ENCODE results near the gene SPDYE16.
"Not testable (repeated sequence)": the region's sequence is repeated elsewhere in the genome, so short reads cannot be mapped to it uniquely, and the experiment has no call there.

Gene SPDYE16

DNA sequence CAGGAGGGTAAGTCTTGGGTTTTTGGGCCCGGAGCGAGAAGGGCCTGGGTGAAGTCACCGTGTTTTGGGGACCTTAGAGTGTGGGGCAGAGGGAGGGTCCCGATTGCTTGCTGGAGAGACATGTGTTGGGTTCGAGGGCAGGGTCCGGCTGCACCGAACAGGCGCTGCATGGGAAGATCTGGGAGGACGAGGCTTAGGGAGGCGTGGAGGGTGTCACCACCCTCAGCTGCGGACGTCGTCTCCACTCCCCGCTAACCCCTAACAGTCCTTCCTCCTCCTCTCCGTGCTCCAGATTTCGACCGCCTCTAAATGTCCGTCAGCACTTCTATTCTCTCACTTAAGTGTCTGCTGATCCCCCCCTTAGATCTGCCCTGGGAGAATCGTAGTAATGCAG lies 6.8 kb upstream of the SPDYE16 start:
- DNase-seq (ENCODE audit: low read depth) = not testable (repeated sequence)

DNA sequence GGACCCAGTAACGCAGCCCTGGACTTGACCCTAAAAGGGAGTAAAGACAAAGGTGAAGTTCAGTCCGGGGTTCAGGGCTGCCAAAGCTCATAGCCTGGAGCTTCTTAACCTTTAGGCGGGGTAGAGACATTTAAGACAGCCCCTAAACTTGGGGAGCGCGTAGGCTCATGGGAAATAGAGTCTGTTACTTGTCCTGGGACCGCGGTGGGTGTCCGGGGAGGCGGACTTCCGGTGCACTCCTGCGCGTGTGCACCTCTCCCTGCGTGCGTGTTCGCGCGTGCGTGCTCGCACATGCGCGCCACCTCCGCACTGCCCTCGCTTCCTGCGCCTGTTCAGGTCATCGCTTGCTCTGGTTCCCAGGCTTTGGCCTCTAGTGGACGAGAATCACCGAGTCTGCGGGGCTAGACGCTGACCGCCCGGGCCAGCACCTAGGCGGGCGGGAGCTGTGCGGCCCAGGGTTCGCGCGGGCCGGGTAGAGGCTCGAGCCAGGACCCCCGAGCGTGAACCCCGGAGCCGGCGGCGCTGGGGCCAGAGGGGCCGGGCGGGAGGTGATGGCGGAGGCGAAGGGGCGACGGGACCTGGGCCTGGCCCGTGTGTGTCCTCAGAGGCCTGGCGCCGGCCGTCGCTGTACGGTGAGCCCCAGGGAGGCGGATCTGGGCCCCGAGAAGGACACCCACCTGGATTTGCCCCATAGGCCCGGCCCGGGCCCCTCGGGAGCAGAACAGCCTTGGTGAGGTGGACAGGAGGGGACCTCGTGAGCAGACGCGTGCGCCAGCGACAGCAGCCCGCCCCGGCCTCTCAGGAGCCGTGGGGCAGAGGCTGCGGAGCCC lies 6.1 kb upstream of the SPDYE16 start:
- peak; percentile 86 for DNase-seq (ENCODE audit: low read depth)

DNA sequence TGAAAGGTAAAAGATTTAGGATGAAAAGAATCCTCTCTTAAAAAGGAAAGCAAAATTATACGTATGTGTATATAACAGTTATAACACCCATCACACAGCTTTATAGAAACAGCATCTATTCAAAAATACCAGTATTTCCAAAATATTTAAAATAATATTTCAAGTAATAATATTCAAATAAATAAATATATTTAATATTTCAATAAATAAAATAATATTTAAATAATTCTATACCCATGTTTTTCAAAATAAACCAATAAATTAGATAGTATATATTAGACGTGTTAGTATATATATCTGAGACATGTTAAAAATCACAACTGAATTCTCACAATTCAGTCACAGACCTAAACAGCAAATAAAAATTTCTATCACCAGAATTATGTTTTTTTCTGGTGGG lies 11.5 kb downstream of the SPDYE16 start:
- not testable (repeated sequence) for DNase-seq (ENCODE audit: low read depth)

DNA sequence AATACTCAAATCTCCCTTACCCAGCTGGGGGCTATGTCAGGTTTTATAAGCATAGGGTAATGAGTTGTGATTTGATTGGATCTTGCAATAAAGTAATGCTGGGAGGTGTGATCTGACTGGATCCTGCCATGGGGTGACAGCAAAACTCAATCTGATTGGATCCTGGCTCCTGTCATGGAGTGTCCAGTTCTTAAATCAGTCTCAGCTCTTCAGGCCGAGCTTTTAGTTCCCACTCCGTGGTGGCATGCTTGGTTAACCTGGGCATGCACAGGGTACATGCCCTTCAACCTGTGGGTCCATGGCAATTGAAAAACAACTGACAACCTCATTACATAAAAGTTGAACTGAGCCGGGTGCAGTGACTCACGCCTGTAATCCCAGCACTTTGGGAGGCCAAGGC lies 16.9 kb downstream of the SPDYE16 start:
- not testable (repeated sequence) for DNase-seq (ENCODE audit: low read depth)

DNA sequence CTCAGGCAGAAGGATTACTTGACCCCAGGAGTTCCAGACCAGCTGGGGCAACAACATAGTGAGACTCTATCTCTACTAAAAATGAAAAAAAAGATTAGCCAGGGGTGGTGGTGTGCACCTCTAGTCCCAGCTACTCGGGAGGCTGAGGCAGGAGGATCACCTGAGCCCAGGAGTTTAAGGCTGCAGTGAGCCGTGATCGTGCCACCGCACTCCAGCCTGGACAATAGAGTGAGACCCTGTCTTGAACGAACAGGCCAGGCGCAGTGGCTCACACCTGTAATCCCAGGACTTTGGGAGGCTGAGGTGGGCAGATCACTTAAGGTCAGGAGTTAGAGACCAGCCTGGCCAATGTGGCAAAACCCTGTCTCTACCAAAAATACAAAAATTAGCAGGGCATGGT lies 26.2 kb downstream of the SPDYE16 start:
- DNase-seq (ENCODE audit: low read depth) = not testable (repeated sequence)

DNA sequence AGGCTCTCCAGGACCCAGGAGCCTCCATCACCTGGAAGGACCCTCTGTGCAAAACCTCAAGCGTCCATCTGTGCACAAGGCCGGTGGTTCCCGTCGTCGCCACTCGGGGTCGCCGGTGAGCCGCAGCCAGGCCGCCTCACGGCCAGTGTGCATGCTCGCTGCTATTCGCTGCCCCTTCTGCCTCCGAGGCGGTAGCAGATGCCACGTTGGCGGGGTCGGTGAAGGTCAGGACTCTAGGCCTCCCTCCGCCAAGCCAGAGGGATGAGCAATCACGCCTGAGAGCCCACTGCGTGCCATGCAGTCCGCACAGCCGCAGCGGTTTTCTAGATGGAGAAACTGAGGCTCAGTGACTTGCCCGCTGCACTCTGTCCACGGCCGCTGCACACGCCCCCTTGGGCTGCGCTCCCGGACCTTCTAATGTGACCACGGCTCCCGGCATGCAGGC lies 27.1 kb downstream of the SPDYE16 start:
- no peak for DNase-seq (ENCODE audit: low read depth)

DNA sequence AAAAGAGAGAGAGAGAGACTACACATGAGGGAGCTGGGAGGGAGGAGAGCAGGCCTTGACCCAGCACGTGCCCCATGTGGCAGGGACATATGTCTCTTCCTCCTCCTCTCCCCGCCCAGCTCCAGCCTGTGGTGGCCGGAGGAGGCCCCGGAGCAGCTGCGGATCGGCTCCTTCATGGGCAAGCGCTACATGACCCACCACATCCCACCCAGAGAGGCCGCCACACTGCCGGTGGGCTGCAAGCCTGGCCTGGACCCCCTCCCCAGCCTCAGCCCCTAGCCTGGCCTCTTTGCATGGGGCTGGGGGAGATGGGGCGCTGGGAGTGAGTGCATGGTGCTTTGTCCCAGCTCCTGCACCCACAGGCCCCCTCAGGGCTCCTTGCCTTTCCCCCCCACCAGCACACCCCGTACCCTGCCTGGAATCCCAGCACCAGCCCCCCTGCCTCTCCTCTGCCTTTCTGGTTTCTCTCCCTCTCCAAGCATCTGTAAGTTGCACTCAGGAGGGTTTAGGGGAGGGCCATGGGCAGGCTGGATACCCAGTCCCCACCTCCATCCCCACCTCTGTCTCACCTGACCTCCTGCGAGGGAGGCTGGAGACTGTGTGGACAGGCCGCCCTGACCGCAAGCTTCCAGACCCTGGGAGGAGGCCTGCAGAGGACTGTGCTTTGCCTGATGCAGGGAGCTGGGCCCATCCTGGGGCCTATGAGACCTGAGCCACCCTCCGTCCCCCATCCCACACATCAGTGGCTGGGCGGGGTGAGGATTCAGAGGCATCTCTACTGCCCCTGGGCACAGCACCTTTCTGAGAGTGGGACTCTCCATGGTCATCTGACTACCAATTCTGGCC lies 27.9 kb downstream of the SPDYE16 start:
- DNase-seq (ENCODE audit: low read depth) = no peak

DNA sequence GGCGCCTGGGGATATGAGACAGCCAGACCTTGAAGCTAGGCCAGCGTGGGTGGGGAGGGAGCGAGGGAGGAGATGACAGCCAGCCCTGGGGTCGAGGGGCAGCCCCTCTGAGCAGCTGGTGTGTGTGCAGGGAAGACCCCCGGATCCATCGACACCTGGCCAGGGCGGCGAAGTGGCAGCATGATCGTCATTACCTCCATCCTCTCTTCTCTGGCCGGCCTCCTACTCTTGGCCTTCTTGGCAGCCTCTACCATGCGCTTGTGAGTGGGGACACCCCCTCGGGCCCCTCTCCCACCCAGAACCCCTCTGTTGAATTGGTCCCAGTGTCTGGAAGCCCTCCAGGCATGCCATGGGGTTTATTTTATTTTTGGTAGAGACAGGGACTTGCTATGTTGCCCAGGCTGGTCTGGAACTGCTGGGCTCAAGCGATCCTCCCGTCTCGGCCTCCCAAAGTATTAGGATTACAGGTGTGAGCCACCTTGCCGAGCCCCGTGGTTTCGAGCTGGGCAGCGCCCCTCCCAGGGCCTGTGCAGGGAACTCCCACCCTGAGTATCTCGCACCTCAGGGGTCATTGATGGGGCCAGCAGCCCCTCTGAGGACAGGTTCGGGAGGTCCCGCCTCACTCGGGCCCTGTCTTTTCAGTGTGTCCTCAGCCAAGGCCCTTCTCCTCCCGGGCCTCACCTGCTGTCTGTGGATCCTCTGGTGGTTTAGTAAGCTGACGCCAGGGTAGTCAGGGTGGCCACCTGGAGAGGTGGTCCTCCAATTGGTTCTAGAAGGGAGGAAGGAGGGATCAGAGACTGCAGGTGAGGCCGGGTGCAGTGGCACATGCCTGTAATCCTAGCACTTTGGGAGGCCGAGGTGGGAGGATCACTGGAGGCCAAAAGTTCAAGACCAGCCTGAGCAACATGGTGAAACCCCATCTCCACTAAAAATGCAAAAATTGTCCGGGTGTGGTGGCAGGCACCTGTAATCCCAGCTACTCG lies 29.0 kb downstream of the SPDYE16 start:
- DNase-seq (ENCODE audit: low read depth) = no peak

DNA sequence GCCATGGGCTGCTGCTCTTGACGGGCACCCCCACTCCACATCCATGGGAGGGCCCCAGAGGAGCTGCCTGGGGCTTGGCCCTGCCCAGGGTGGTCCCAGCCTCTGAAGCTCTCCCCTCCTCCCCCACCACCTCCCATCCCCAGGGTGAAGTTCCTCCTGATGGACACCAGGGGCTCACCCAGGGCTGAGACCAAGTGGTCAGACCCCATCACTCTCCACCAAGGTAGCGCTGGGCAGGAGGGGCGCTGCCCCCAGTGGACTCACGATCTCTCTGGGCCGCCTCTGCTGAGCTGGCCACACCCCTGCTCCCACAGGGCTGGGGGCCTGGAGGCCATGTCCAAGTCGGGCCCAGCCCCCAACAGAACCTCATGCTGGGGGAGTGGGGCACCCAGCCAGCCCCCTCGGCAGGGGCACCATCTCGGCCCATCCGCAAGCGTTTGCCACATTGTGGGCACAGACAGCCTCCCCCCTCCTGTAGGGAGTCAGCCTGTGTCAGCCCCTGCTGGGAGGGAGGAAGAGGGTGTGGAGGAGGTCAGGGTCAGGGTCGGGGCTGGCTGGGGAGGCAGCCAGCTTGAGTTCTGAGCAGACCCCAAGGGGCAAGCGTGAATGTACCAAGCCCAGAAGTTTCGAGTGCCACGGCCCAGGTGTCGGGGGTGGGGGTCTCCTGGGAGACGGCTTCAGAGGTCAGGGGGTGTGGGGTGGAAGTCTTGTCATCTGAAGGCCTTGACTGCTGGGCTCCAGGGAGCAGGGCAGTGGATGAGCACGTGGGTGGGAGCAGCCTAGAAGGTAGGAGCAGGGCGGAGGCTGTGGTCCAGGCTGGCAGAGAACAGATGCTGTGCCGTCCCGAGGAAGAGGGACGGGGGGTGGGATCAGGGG lies 29.9 kb downstream of the SPDYE16 start:
- DNase-seq (ENCODE audit: low read depth) = no peak

DNA sequence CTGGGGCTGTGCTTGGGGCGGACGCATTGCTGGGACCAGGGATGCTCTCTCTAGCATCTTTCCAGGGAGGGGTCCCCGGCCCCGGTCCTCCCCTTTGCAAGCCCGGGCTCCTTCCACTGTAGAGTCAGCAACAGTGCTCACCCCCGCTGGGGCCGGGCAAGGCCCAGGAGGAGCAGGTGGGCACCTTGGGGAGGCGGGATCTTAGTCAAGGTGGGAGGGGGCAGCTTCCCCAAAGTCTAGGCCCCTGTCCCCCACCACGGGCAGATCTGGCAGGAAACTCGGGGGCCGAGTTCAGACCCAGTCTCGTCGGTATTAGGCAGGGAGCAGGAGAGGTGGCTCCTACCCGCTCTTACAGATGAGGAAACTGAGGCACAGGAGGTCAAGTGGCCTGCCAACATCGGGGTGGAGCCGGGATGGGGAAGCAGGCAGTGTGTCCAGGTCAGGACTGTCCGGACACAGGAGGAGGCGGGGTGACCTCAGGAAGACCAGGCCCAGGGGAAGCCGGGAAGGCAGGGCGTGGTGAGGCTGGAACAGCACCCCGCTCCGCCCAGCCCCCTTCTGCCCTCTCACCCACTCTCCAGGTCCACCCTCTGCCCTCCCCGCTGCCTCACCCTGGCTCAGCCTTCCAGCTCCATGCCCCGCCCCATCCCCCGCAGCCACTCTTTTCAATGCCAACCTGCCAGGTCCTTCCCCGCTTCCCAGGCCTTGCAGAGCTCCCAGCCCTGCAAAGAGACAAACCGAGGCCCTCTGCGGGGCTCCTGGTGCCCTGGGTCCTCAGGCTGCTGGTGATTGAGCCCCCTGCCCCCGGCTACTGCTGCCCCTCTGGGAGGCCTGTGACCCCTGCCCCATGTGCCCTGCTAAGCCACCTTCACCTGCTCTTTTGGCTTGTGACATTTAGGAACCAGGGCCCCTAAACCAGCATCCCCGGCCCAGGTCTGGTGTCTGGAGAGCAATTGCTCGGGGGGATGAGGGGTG lies 30.9 kb downstream of the SPDYE16 start:
- not testable (repeated sequence) for DNase-seq (ENCODE audit: low read depth)

DNA sequence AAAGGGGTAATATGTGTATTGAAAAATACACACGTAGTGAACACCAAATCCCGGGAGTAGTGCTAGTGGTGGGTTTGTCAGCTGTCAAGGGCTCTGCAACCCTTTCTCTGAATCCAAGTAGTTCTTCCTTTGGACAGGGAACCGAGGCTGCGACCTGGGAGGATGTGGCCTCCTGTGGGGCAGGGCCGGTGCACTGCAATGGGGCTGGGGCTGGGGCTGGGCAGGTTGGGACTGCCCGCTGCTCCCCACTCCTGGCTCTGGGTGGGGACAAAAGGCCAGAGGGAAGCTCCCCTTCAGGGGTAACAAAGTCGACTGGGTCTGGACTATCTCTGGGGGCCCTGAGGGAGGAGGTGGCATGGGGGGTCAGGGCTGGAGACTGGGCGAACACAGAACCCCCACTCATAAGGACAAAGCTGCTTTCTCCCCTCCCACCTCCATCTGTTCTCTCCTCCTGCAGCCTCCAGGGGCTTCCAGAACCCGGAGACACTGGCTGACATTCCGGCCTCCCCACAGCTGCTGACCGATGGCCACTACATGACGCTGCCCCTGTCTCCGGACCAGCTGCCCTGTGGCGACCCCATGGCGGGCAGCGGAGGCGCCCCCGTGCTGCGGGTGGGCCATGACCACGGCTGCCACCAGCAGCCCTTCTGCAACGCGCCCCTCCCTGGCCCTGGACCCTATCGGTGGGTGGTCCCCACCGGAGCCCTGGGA lies 31.7 kb downstream of the SPDYE16 start:
- DNase-seq (ENCODE audit: low read depth) = not testable (repeated sequence)

DNA sequence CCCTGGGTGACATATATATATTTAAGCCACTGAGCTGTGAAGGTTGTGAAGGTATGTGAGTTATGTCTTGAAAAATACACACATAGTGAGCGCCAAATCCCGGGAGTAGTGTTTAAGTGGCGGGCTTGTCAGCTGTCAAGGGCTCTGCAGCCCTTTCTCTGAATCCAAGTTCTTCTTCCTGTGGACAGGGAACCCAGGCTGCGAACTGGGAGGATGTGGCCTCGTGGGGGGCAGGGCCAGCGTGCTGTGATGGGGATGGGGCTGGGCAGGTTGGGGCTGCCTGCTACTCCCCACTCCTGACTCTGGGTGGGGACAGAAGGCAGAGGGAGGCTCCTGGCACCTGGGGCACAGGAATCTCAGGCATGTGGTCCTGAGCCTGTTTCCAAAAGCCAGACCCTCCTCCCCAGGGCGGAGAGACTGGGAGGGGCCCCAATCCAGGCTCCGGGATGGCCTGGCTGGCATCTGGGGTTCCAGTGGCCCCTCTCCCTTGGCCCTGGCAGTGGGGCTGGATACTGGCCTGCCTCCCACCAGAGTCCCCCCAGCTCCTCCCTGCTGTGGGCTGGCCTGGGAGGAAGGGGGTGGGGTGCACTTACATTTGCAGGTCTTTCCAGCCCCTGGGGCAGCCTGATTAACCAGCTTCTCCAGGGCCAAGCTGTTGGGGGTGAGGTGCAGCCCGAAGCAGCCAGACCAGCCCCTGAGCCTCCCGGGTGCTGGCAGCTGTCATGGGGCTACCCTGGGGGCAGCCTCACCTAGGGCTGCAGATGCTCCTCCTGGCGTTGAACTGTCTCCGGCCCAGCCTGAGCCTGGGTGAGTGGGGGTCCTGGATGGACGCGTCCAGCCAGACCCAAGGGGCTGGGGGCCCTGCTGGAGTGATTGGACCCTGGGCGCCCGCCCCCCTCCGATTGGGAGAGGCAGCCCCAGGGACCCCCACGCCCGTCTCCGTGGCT lies 32.9 kb downstream of the SPDYE16 start, which contains the start of gene UPK3B:
Gene UPK3B, plus strand, starts transcription at position 622 of the 947 bp plus-strand sequence. Its CDS starts 101 bp downstream, at position 723.
- DNase-seq (ENCODE audit: low read depth) = no peak

DNA sequence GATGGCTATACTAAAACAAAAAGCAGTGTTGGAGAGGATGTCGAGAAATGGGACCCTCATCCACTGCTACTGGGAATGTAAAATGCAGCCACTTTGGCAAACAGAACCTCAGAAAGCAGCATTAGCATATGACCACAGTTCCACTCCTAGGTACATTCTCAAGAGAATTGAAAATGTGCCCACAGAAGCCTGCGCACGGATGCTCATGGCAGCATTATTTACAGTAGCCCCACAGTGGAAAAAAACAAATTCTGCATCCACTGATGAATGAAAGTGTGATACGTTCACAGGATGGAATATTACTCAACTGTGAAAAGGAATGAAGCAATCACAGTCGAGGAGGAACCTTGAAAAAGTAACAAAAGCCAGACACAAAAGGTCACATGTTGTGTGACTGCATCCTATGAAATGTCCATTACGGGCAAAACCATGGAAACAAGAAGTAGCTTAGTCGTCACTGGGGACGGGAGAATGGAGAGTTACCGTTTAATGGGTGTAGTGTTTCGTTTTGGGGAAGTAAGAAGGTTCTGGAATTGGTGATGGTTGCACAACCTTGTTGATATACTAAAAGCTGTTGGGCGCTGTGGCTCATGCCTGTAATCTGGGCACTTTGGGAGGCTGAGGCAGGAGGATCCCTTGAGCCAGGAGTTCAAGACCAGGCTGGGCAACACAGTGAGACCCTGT lies 35.2 kb downstream of the SPDYE16 start:
- DNase-seq (ENCODE audit: low read depth) = no peak

DNA sequence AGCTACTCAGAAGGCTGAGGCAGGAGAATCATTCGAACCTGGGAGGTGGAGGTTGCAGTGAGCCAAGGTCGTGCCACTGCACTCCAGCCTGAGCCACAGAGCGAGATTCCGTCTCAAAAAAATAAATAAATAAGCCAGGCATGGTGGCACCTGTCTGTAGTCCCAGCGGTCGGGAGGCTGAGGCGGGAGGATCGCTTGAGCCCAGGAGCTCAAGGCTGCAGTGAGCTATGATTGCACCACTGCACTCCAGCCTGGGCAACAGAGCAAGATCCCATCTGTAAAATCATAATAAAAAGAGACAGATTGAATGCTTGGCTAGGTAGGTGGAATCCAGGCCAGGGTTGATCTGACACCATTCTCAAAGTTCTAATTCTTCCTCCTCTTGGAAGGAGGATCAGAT lies 36.5 kb downstream of the SPDYE16 start:
- not testable (repeated sequence) for DNase-seq (ENCODE audit: low read depth)

DNA sequence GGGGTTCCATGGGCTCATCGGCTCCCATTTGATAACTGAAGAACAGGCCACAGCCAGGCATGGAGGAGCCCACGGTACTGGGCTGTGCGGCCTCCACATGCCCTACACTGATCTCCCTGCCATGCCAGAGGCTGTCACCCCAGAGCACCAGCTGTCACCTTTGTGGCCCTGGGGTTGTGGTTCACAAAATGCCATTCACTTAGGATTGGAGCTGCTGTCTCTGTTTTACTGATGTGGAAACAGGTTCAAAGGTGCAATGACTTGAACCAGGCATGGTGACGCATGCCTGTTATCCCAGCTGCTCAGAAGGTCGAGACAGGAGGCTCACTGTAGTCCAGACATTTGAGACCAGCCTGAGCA lies 37.0 kb downstream of the SPDYE16 start:
- DNase-seq (ENCODE audit: low read depth) = no peak

DNA sequence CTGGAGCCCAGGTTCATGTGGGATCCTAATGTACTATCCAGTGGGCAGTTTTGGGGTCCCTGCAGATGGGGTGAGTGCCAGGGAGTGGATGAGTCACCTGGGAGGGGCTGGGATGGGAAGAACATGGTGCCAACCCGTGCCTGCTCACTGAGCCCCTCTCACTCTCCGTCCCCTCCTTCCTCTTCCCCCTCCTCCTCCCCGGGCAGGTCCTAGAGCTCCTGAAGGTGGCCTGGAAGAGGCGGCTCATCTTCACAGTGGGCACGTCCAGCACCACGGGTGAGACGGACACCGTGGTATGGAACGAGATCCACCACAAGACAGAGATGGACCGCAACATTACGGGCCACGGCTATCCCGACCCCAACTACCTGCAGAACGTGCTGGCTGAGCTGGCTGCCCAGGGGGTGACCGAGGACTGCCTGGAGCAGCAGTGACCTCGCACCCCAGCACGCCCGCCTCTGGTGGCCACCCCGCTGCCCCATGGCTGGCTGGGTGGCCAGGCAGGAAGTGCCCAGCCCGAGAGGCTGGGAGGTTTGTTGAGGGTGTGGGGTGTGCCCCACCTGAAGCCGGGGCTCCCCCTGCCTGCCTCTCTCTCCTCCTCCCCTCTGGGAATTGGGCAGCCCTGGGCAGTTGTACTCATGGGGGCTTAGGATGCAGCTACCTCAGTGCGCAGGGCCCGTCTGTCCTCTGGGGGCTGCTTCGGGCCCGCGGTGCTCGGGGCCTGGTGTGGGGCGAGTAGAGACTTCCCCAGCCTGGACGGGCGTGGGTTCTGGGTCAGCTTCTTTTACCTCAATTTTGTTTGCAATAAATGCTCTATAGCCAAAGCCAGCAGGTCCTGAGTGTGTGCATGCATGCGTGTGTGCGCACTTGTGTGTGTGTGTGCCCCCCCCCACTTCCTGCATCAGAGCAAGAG lies 37.7 kb downstream of the SPDYE16 start:
- no peak for DNase-seq (ENCODE audit: low read depth)
